CD4-positive, alpha-beta T cell (primary cell): ENCODE results near the gene TNFRSF13B. TPM values are rescaled to one million over a fixed set of nuclear protein-coding genes. Genes with fewer than 3 reads are reported as not detected.
"Not testable (repeated sequence)": the region's sequence is repeated elsewhere in the genome, so short reads cannot be mapped to it uniquely, and the experiment has no call there.

Experiments used
- ATAC-seq: fragments of 200-7000 bp; cut with Tn5 transposase; one replicate; pipeline ENCODE4 v1.10.0; 2022; ENCODE audit warnings: mild to moderate bottlenecking; ENCODE audit not compliant: poor library complexity
- CTCF ChIA-PET: fragments of 350-600 bp; sonication (Branson Sonifier 250); formaldehyde crosslinking; loops from one replicate; lab custom pipeline; 2021; ENCODE audit warnings: antibody characterized with exemption, inconsistent platforms; lab: Charles Lee
- POLR2A ChIA-PET: fragments of 350-600 bp; sonication (Branson Sonifier 250); formaldehyde crosslinking; loops from one replicate; lab custom pipeline; 2021; ENCODE audit warnings: antibody characterized with exemption, inconsistent platforms; lab: Charles Lee
- DNase-seq, 14 experiments: peaks; one replicate each; pipeline ENCODE4 v3.0.0-alpha.2; 2013 to 2020; ENCODE audit warnings: mixed read lengths in 2 of 14
- H3K27ac ChIP-seq, 2 donors: one replicate each; pipeline versions ENCODE4 v1.5.1 to v1.7.0; 2013; ENCODE audit warnings: low read length in 2 of 2, low read depth in 1 of 2, mild to moderate bottlenecking in 1 of 2
- H3K27me3 ChIP-seq, 2 experiments: 1 replicate in 1 of 2; 2 replicates in 1 of 2; pipeline versions ENCODE4 v1.6.1 to v1.7.0; 2013; ENCODE audit warnings: low read length in 2 of 2, control low read depth in 1 of 2, mild to moderate bottlenecking in 1 of 2, moderate library complexity in 1 of 2; ENCODE audit not compliant: insufficient read depth in 2 of 2, control insufficient read depth in 1 of 2
- H3K36me3 ChIP-seq: one replicate; pipeline ENCODE4 v1.6.1; 2013; ENCODE audit warnings: low read length, control low read depth; ENCODE audit not compliant: insufficient read depth
- H3K4me1 ChIP-seq: one replicate; pipeline ENCODE4 v1.6.1; 2013; ENCODE audit warnings: low read length, control low read depth; ENCODE audit not compliant: insufficient read depth
- H3K4me3 ChIP-seq: one replicate; pipeline ENCODE4 v1.5.1; 2013; ENCODE audit warnings: mild to moderate bottlenecking, low read length, moderate library complexity
- H3K9me3 ChIP-seq, 2 experiments: 1 replicate in 1 of 2; 2 replicates in 1 of 2; pipeline versions ENCODE4 v1.6.1 to v1.7.0; 2013; ENCODE audit warnings: low read length in 2 of 2, mild to moderate bottlenecking in 2 of 2, control low read depth in 1 of 2, moderate library complexity in 1 of 2; ENCODE audit not compliant: control insufficient read depth in 1 of 2, insufficient read depth in 1 of 2
- H3K27ac Mint-ChIP-seq: one replicate; pipeline ENCODE4 v1.8.0; 2020; ENCODE audit warnings: mixed read lengths
- H3K27me3 Mint-ChIP-seq: one replicate; pipeline ENCODE4 v1.8.0; 2021; ENCODE audit warnings: mixed read lengths
- H3K36me3 Mint-ChIP-seq: one replicate; pipeline ENCODE4 v1.8.0; 2021; ENCODE audit warnings: low read depth, mixed read lengths
- H3K4me1 Mint-ChIP-seq: one replicate; pipeline ENCODE4 v1.8.0; 2021; ENCODE audit warnings: low read depth, mixed read lengths
- H3K4me3 Mint-ChIP-seq: one replicate; pipeline ENCODE4 v1.8.0; 2020; ENCODE audit warnings: mild to moderate bottlenecking, mixed read lengths
- H3K9me3 Mint-ChIP-seq: one replicate; pipeline ENCODE4 v1.8.0; 2020; ENCODE audit warnings: mixed read lengths
- intact Hi-C, 2 experiments: fragments of 100-400 bp; cut with DNase I in 1 of 2; cut with micrococcal nuclease in 1 of 2; formaldehyde crosslinking; loops; one replicate each; pipeline versions ENCODE4 v1.15.1 to v1.9.0; 2023 to 2025; cut with DNase I, micrococcal nuclease
- total RNA-seq, 174 experiments: library from RNA in 2 of 174; stranded (reverse) in 2 of 174; gene quantifications; one replicate each; pipeline ENCODE4 v1.2.3 and lab custom pipeline; 2021 to 2026
- TF ChIP-seq, protein P1 (sequence below): fragments of 200-600 bp; IDR thresholded peaks from one replicate; pipeline ENCODE4 v1.8.0; 2022; ENCODE audit warnings: antibody characterized with exemption, mild to moderate bottlenecking

The TNFRSF13B gene
- total RNA-seq, 2 experiments from 2014 or later = not detected

DNA sequence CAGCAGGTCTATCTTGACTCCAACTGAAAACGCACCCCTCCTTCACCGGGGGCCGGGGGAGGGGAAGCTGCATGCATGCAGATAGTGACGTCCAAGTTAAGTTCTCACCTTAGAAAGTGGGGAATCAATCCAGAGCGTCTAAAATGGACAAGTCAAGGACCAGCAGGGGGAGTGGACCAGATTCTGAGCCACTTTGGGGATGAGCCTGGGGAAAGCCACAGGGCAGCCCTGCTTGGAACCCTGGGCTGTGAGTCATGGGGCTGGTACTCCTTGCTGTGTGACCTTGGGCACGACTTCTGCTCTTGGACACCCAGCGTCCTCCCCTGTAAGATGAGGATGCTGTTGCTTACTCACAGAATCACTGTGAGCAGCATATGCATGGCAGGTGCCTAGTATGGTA lies 9.1 kb downstream of the TNFRSF13B start:
- Mint-ChIP-seq H3K36me3 (no peaks in the 10 kb centered on the region), H3K4me3 (no peak overlapping the region), H3K27me3 (no peaks in the 10 kb centered on the region), H3K4me1 (no peaks in the 10 kb centered on the region), H3K27ac (no peak overlapping the region), H3K9me3 (no peaks in the 10 kb centered on the region)
- no peaks in the 10 kb centered on the region for H3K4me1 ChIP-seq
- no peaks in the 10 kb centered on the region for H3K9me3 ChIP-seq
- H3K4me3 ChIP-seq = no peak overlapping the region
- no peaks in the 10 kb centered on the region for H3K36me3 ChIP-seq
- ATAC-seq (no peak), DNase-seq (no peak)
- no peaks in the 10 kb centered on the region for H3K27me3 ChIP-seq
- ChIA-PET CTCF (no interaction called here), POLR2A (no interaction called here)
- TF ChIP-seq, protein P1, sequence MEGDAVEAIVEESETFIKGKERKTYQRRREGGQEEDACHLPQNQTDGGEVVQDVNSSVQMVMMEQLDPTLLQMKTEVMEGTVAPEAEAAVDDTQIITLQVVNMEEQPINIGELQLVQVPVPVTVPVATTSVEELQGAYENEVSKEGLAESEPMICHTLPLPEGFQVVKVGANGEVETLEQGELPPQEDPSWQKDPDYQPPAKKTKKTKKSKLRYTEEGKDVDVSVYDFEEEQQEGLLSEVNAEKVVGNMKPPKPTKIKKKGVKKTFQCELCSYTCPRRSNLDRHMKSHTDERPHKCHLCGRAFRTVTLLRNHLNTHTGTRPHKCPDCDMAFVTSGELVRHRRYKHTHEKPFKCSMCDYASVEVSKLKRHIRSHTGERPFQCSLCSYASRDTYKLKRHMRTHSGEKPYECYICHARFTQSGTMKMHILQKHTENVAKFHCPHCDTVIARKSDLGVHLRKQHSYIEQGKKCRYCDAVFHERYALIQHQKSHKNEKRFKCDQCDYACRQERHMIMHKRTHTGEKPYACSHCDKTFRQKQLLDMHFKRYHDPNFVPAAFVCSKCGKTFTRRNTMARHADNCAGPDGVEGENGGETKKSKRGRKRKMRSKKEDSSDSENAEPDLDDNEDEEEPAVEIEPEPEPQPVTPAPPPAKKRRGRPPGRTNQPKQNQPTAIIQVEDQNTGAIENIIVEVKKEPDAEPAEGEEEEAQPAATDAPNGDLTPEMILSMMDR = no peak
- intact Hi-C loops = no loop called here
- H3K27ac ChIP-seq = no peak overlapping the region

DNA sequence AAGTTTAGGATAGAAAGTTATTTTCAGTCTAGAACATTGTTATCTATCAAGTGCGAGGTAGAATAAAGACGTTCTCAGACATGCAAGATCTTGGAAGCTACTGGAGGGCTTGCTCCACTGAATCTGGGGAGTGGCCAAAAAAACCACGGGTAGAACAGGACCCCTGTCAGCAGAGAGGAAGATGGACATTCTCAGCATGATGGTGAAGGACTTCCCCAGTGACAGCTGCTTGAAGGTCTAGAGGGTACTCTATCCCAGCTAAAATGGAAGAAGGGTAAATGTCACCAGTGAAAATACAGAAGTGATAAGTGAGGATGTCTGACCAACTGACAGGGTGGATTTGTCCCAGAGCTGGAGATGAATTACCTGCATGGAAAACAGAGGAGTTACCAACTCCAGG lies 10.1 kb downstream of the TNFRSF13B start:
- ATAC-seq = no peak
- Mint-ChIP-seq H3K36me3 (no peaks in the 10 kb centered on the region), H3K4me3 (no peak overlapping the region), H3K27ac (no peak overlapping the region), H3K9me3 (no peaks in the 10 kb centered on the region), H3K4me1 (no peaks in the 10 kb centered on the region), H3K27me3 (no peaks in the 10 kb centered on the region)
- intact Hi-C loops = no loop called here
- H3K9me3 ChIP-seq = no peaks in the 10 kb centered on the region
- no peak for DNase-seq
- H3K36me3 ChIP-seq = no peaks in the 10 kb centered on the region
- CTCF ChIA-PET = no interaction called here
- TF ChIP-seq, protein P1 = no peak
- H3K4me3 ChIP-seq = no peak overlapping the region
- POLR2A ChIA-PET = no interaction called here
- no peaks in the 10 kb centered on the region for H3K27me3 ChIP-seq
- no peaks in the 10 kb centered on the region for H3K4me1 ChIP-seq
- H3K27ac ChIP-seq = no peak overlapping the region

DNA sequence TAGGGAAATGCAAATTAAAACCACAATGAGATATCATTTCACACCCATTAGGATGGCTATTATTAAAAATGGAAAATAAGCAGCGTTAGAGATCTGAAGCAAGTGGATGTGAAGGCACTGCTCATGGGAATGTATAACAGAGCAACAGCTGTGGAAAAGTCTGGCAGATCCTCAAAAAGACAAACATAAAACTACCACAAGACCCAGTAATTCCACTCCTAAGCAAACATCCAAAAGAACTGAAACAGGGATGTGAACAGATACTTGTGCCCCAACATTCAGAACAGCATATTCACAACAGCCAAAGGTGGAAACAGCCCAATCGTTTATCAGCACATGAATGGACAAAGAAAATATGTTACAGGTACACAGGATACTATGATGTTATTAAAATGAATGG lies 10.9 kb downstream of the TNFRSF13B start:
- ATAC-seq, H3K9me3 Mint-ChIP-seq, H3K36me3 ChIP-seq, H3K27ac ChIP-seq, H3K4me3 ChIP-seq, H3K4me3 Mint-ChIP-seq, H3K27me3 Mint-ChIP-seq, DNase-seq, intact Hi-C loops, H3K4me1 Mint-ChIP-seq, H3K27ac Mint-ChIP-seq, H3K27me3 ChIP-seq, H3K4me1 ChIP-seq, H3K9me3 ChIP-seq, H3K36me3 Mint-ChIP-seq, POLR2A ChIA-PET, CTCF ChIA-PET: not testable (repeated sequence)

DNA sequence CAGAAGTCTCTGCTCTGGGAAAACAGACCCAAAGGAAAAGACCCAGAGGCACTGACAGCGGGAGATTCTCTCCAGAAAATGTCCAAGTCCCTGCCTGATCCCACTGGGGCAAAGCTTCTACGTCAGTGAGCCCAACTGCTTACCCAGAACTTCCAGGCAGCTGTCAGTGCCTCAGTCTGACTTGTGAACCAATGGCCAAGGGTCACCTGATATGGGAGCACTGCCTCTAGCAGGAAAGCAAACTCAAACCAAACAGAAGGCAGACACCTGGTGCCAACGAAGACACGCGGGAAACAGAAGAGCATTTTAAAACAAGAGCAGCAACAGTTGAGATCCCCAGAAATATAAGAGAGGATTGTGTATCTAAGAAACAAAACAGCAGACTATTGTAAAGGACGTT lies 16.9 kb downstream of the TNFRSF13B start:
- peaks cover 39% of the 10 kb centered on the region for H3K27me3 Mint-ChIP-seq
- H3K9me3 ChIP-seq, ATAC-seq, intact Hi-C loops, H3K4me3 Mint-ChIP-seq, POLR2A ChIA-PET, H3K27ac Mint-ChIP-seq, CTCF ChIA-PET, H3K9me3 Mint-ChIP-seq, H3K4me3 ChIP-seq, H3K27ac ChIP-seq, H3K36me3 ChIP-seq, H3K4me1 Mint-ChIP-seq, H3K4me1 ChIP-seq, DNase-seq, H3K36me3 Mint-ChIP-seq: not testable (repeated sequence)
- H3K27me3 ChIP-seq = peaks cover 12 to 19% of the 10 kb centered on the region in 2 experiments
